ENCODE data around the gene ERI3. TPM values are rescaled to one million over a fixed set of nuclear protein-coding genes. Genes with fewer than 3 reads are reported as not detected.

ERI3 gene
- total RNA-seq = 70.7 to 78.5 TPM (median 72.0 TPM) in 3 replicates

DNA sequence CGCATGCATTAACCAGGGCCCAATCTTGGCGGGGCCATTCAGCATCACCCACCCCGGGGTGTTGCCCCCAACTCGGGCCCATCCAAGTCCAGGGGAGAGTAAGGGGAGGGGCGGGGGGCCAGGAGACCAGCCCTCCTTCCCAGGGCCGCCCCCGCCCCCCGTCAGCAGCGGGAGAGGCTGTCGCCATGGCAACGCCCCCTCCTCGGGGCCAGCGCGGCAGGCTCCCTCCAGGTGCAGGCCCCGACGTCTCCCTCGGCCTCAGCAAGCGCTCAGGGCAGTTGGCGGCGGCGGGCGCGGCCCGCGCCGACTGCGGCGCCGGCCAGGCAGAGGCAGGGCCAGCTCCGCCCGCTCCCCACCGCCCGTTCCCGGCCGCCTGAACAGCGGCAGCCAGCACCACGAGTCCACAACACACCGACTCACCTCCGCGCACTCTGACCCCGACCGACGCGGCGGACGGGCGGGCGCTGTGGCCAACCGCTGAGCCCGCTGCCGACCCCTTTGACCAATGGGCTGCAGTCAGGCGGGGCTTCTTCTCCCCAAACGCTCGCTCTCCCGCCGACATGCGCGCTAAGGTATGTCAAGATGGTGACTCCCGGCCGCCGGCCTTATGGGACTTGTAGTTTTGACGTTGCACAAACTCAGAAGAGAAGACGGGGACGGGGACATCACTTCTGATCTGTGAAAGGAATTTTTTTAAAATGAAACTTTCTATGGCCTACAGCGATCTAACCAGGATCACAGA is at the start of gene ERI3:
Gene ERI3, minus strand, starts transcription at position 418 of the 742 bp plus-strand sequence. Its CDS starts 231 bp downstream, at position 187.
- Mint-ChIP-seq H3K4me3 (peak within 1 kb of the TSS; percentile 92), H3K27ac (peak within 1 kb of the TSS; percentile 92), H3K4me1 (peaks cover 64% of the 10 kb centered on the region), H3K36me3 (no peaks in the 10 kb centered on the region), H3K9me3 (no peaks in the 10 kb centered on the region), H3K27me3 (ENCODE audit: low read depth) (no peaks in the 10 kb centered on the region)
- TF ChIP-seq CTCF (IDR thresholded peaks at IDR 0.05; ENCODE audit: unreplicated experiment) = no peak
- peak; percentile 92 to 96 for DNase-seq (ENCODE audit: low spot score in 2 of 2, unreplicated experiment in 2 of 2)

- H3K4me3 Mint-ChIP-seq = no peak overlapping the region
- H3K27ac Mint-ChIP-seq = no peak overlapping the region
- H3K36me3 Mint-ChIP-seq = no peaks in the 10 kb centered on the region
- no peak for TF ChIP-seq CTCF (IDR thresholded peaks at IDR 0.05; ENCODE audit: unreplicated experiment)
- H3K9me3 Mint-ChIP-seq = no peaks in the 10 kb centered on the region
- H3K27me3 Mint-ChIP-seq (ENCODE audit: low read depth) = peaks cover 89% of the 10 kb centered on the region
- H3K4me1 Mint-ChIP-seq = peaks cover 16% of the 10 kb centered on the region
- DNase-seq (ENCODE audit: low spot score in 2 of 2, unreplicated experiment in 2 of 2) = no peak
These were observed 46.5 kb upstream of the ERI3 start for GRCh38 chr1:44401256-44402228.

DNA sequence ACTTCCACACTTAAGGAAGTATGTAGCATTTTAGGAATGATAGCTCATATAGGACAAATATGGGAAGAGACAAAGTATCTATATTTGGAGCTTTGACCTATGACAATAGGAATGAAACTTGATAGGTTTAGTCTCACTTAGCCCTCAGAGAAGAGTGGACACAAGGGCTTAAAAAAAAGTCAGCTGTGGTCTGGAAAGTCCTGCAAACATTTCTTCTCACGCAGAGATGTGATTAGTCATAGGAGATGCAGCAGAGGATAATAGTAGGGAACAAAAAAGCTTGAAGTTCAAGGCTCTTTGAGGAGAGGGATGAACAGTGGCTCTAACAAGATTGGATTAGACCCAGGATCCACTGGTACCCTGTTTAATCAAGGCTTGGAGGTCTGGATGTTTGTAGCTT is 35.2 kb upstream of the ERI3 start:
- Mint-ChIP-seq H3K4me3 (no peak overlapping the region), H3K27me3 (ENCODE audit: low read depth) (peaks cover 31% of the 10 kb centered on the region), H3K36me3 (no peaks in the 10 kb centered on the region), H3K9me3 (no peaks in the 10 kb centered on the region), H3K4me1 (no peaks in the 10 kb centered on the region), H3K27ac (no peak overlapping the region)
- TF ChIP-seq CTCF (IDR thresholded peaks at IDR 0.05; ENCODE audit: unreplicated experiment) = no peak
- no peak for DNase-seq (ENCODE audit: low spot score in 2 of 2, unreplicated experiment in 2 of 2)

- Mint-ChIP-seq H3K9me3 (no peaks in the 10 kb centered on the region), H3K27me3 (ENCODE audit: low read depth) (peaks cover 32% of the 10 kb centered on the region), H3K4me3 (no peak overlapping the region), H3K27ac (no peak overlapping the region), H3K4me1 (no peaks in the 10 kb centered on the region), H3K36me3 (no peaks in the 10 kb centered on the region)
- no peak for DNase-seq (ENCODE audit: low spot score in 2 of 2, unreplicated experiment in 2 of 2)
- no peak for TF ChIP-seq CTCF (IDR thresholded peaks at IDR 0.05; ENCODE audit: unreplicated experiment)
These were observed 34.4 kb upstream of the ERI3 start for GRCh38 chr1:44389437-44389836.

GRCh38 chr1:44388551-44388950 is 33.5 kb upstream of the ERI3 start:
- TF ChIP-seq CTCF (IDR thresholded peaks at IDR 0.05; ENCODE audit: unreplicated experiment) = no peak
- Mint-ChIP-seq H3K36me3 (no peaks in the 10 kb centered on the region), H3K4me3 (no peak overlapping the region), H3K27me3 (ENCODE audit: low read depth) (peaks cover 30% of the 10 kb centered on the region), H3K4me1 (no peaks in the 10 kb centered on the region), H3K27ac (no peak overlapping the region), H3K9me3 (no peaks in the 10 kb centered on the region)
- no peak for DNase-seq (ENCODE audit: low spot score in 2 of 2, unreplicated experiment in 2 of 2)

All from mesothelial cell of epicardium (in vitro differentiated cells).